Prostate gland (tissue), 2 donors: ENCODE measurements around the gene RAB42. TPM values are rescaled to one million over a fixed set of nuclear protein-coding genes. Genes with fewer than 3 reads are reported as not detected.
A peak's percentile ranks its signal among the peaks of the same experiment; 100 is the strongest.
"Not testable (repeated sequence)": the region's sequence is repeated elsewhere in the genome, so short reads cannot be mapped to it uniquely, and the experiment has no call there.

Experiments used
- DNase-seq: peaks from one replicate; pipeline ENCODE4 v3.0.0-alpha.2; 2019; ENCODE audit warnings: low spot score
- H3K27ac ChIP-seq, 2 donors: fragments of 200-600 bp; sonication (generic); 2 replicates each; pipeline ENCODE4 v1.5.1; 2017 to 2019
- H3K27me3 ChIP-seq: fragments of 200-600 bp; sonication (generic); replicated peaks from 2 replicates; pipeline ENCODE4 v1.5.1; 2019; ENCODE audit not compliant: insufficient read depth
- H3K36me3 ChIP-seq, 2 donors: fragments of 200-600 bp; sonication (generic); 1 replicate in 1 of 2; 2 replicates in 1 of 2; pipeline versions ENCODE4 v1.5.1 to v1.8.1; 2017 to 2019
- H3K4me1 ChIP-seq: fragments of 200-600 bp; sonication (generic); replicated peaks from 2 replicates; pipeline ENCODE4 v1.5.1; 2019
- H3K4me3 ChIP-seq, 2 donors: fragments of 200-600 bp; sonication (generic); 2 replicates each; pipeline ENCODE4 v1.5.1; 2017 to 2019
- H3K9me3 ChIP-seq: fragments of 200-600 bp; sonication (generic); 2 replicates; pipeline ENCODE4 v1.5.1; 2017
- CTCF ChIP-seq, 4 experiments: fragments of 200-600 bp in 2 of 4; fragments of 450-650 bp in 2 of 4; sonication (generic) in 2 of 4; IDR thresholded peaks; 1 replicate in 3 of 4; 2 replicates in 1 of 4; pipeline ENCODE4 v1.5.1; 2016 to 2019; ENCODE audit warnings: antibody characterized with exemption in 4 of 4, mild to moderate bottlenecking in 2 of 4, moderate library complexity in 2 of 4
- POLR2A ChIP-seq: fragments of 450-650 bp; IDR thresholded peaks from one replicate; pipeline ENCODE4 v1.6.1; 2016; ENCODE audit warnings: antibody characterized with exemption, mild to moderate bottlenecking
- POLR2AphosphoS5 ChIP-seq: sonication (generic); formaldehyde crosslinking; IDR thresholded peaks from one replicate; pipeline ENCODE4 v1.6.1; 2017; ENCODE audit warnings: antibody characterized with exemption
- WGBS: methylation state at CpG from one replicate; pipeline ENCODE4 v1.1.5; 2018; 5-methylcytosine and 5-hydroxymethylcytosine counted together
- intact Hi-C: fragments of 100-400 bp; cut with DNase I; formaldehyde crosslinking; loops from one replicate; pipeline ENCODE4 v1.14.2; 2022
- total RNA-seq, 2 donors: library from RNA; depleted of rRNA; stranded (reverse); fragments of >200 nt; gene quantifications; one replicate each; pipeline ENCODE4 v1.1.0, GENCODE V29; 2016

Gene RAB42
- total RNA-seq, 2 donors from 2014 or later, result 0.34 to 1.9 TPM

- Histone ChIP-seq H3K9me3 (no peaks in the 10 kb centered on the region), H3K4me3 (peak overlapping the region; percentile 75 to 83), H3K36me3 (peaks cover 0 to 16% of the 10 kb centered on the region in 2 donors), H3K27me3 (no peaks in the 10 kb centered on the region), H3K4me1 (peaks cover 3% of the 10 kb centered on the region), H3K27ac (peak overlapping the region; percentile 84)
- intact Hi-C loops, result loop anchor here (2.0 to 10.0 kb wide), 3 partner anchors 29 to 64 kb away; partner anchors contain the start of genes RNU11, TAF12 and TRNAU1AP
- under 1% methylated on average over 75 of the region's 75 CpGs for WGBS
- peak in 2 of 4 experiments; percentile 54 to 63 for TF ChIP-seq CTCF (IDR thresholded peaks at IDR 0.05)
- peak; percentile 92 for TF ChIP-seq POLR2AphosphoS5
- TF ChIP-seq POLR2A, result peak; percentile 85
- peak; percentile 96 for DNase-seq
Observed at GRCh38 chr1:28581531-28582247, 10.4 kb upstream of the RAB42 start.

GRCh38 chr1:28582248-28582615 lies 9.8 kb upstream of the RAB42 start:
- Histone ChIP-seq H3K27me3 (no peaks in the 10 kb centered on the region), H3K4me3 (peak overlapping the region; percentile 75 to 83), H3K27ac (peak overlapping the region; percentile 84), H3K4me1 (peaks cover 3% of the 10 kb centered on the region), H3K9me3 (no peaks in the 10 kb centered on the region), H3K36me3 (peaks cover 0 to 12% of the 10 kb centered on the region in 2 donors)
- no peak for DNase-seq
- 2% methylated on average over 10 of the region's 10 CpGs for WGBS
- TF ChIP-seq POLR2AphosphoS5, result no peak
- TF ChIP-seq POLR2A, result no peak
- no peak for TF ChIP-seq CTCF (IDR thresholded peaks at IDR 0.05)
- intact Hi-C loops, result loop anchor here (5.0 to 10.0 kb wide), 2 partner anchors 63 to 65 kb away; partner anchors contain the start of genes RNU11 and TAF12

GRCh38 chr1:28586585-28587391 lies 5.3 kb upstream of the RAB42 start:
- 91% methylated on average over 19 of the region's 19 CpGs for WGBS
- H3K9me3 ChIP-seq, H3K27me3 ChIP-seq, H3K4me1 ChIP-seq, H3K36me3 ChIP-seq, DNase-seq, H3K4me3 ChIP-seq, H3K27ac ChIP-seq: not testable (repeated sequence)
- intact Hi-C loops, result loop anchor here (10.0 kb wide), 1 partner anchor 58 kb away; the partner anchor contains the start of genes RNU11 and TAF12

GRCh38 chr1:28592321-28593071 lies 431 bp downstream of the RAB42 start:
- no peaks in the 10 kb centered on the region for H3K9me3 ChIP-seq
- 13% methylated on average over 26 of the region's 81 CpGs for WGBS
- H3K27ac ChIP-seq, result no peak overlapping the region
- H3K4me3 ChIP-seq, result peak overlapping the region; percentile 37 to 47
- no peaks in the 10 kb centered on the region for H3K4me1 ChIP-seq
- intact Hi-C loops, result no loop called here
- no peaks in the 10 kb centered on the region for H3K36me3 ChIP-seq
- DNase-seq, result no peak
- H3K27me3 ChIP-seq, result no peaks in the 10 kb centered on the region
- TF ChIP-seq CTCF (IDR thresholded peaks at IDR 0.05) (no peak), POLR2A (no peak), POLR2AphosphoS5 (no peak)

GRCh38 chr1:28593988-28594356 lies 1.9 kb downstream of the RAB42 start:
- H3K27ac ChIP-seq, H3K4me3 ChIP-seq, DNase-seq, H3K9me3 ChIP-seq, H3K36me3 ChIP-seq, H3K4me1 ChIP-seq, H3K27me3 ChIP-seq, intact Hi-C loops: not testable (repeated sequence)
- 75% methylated on average over 3 of the region's 3 CpGs for WGBS

- 34% methylated on average over 7 of the region's 7 CpGs for WGBS
- intact Hi-C loops, H3K4me1 ChIP-seq, H3K9me3 ChIP-seq, H3K27me3 ChIP-seq, H3K36me3 ChIP-seq, H3K27ac ChIP-seq, H3K4me3 ChIP-seq, DNase-seq: not testable (repeated sequence)
Observed at GRCh38 chr1:28594686-28595411, 2.8 kb downstream of the RAB42 start.
